ENCODE measurements around the gene SCGB3A2.
"Not testable (repeated sequence)": the region's sequence is repeated elsewhere in the genome, so short reads cannot be mapped to it uniquely, and the experiment has no call there.

- not testable (repeated sequence) for TF ChIP-seq CTCF (conservative IDR thresholded peaks at IDR 0.05; ENCODE audit: low read depth, low read length); EZH2 (IDR thresholded peaks at IDR 0.05; ENCODE audit: low read length, unreplicated experiment)
These were observed 4.2 kb upstream of the SCGB3A2 start for GRCh38 chr5:147874118-147874875.

Measured in PC-3 (cell line).